ENCODE measurements around the gene TUBA3E. TPM values are rescaled to one million over a fixed set of nuclear protein-coding genes. Genes with fewer than 3 reads are reported as not detected.
"Not testable (repeated sequence)": the region's sequence is repeated elsewhere in the genome, so short reads cannot be mapped to it uniquely, and the experiment has no call there.

The TUBA3E gene
- total RNA-seq, 2 experiments from 2014 or later = not detected

DNA sequence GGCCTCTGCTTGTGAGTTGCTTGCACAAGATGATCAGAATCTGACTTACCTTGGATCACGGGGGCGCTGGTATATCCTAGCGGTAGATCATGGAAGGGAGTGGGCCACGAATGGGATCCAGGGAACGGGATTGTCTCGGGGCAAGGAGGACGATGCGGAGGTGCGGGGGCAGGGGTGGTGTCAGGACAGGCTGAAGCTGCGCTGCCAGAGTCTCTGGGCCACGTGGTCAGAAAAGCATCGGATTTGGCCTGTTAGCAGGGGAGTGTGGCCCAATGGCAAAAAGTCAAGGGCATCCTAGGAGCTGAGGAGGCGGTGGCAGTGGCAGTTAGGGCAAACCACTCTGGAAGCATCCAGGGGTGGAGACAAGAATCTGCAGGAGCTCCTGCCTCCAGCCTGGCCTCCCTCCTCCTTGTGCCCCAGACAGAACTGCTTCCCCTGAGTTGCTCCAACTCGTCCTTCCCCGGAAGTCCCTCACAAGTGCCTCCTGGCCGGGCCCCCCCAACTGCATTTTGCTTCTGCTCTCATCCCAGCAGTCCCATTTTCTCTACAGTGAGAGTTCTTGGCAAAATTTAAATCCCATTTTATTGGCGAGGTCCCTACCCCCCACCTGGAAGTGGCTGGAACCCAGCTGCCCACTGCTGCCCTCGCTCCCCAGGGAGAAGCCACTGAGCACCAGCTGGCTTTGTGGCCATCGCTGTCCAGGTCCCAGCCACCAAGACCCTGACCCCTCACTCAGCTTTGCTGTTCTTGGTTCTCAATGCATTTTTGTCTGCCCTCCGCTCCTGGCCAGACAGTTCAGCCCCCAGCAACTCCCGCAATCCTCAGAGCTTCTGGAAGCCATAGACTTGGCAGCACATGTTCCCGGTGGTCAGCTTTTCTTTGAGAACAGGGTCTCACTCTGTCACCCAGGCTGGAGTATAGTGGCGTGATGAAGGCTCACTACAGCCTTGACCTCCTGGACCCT lies 47.8 kb downstream of the TUBA3E start:
- TF ChIP-seq EZH2phosphoT487 (IDR thresholded peaks at IDR 0.05; ENCODE audit: borderline replicate concordance, low read depth, low read length) (no peak), CTCF (conservative IDR thresholded peaks at IDR 0.05; ENCODE audit: low read length) (no peak)
- no TSS peak for BruUV-seq (replicated peaks)
- H3K9me3 ChIP-seq (ENCODE audit: low read length) = no peaks in the 10 kb centered on the region
- DNase-seq (ENCODE audit: low spot score) = no peak
- intact Hi-C loops (cut with micrococcal nuclease; ENCODE audit: unreplicated experiment) = no loop called here
- POLR2A ChIA-PET = interaction anchor here (0.6 kb wide), 1 partner anchor 1914 kb away, joined by 3 read pairs; no protein-coding TSS in a partner anchor
- CTCF ChIA-PET (ENCODE audit: unreplicated experiment) = no interaction called here
- no peaks in the 10 kb centered on the region for H3K79me2 ChIP-seq (ENCODE audit: insufficient read depth, low read depth, low read length)
- peaks cover 20% of the 10 kb centered on the region for H3K36me3 ChIP-seq (ENCODE audit: insufficient read depth, low read length)
- H2AFZ ChIP-seq (ENCODE audit: low read length) = no peak overlapping the region
- H3K4me3 ChIP-seq (ENCODE audit: low read depth, low read length, poor library complexity, severe bottlenecking) = no peak overlapping the region
- H3K27ac ChIP-seq (ENCODE audit: low read depth, low read length, poor library complexity, severe bottlenecking) = no peak overlapping the region
- no peaks in the 10 kb centered on the region for H4K20me1 ChIP-seq (ENCODE audit: insufficient read depth, low read length)
- H3K9me2 ChIP-seq (ENCODE audit: insufficient read depth, low read length) = no peaks in the 10 kb centered on the region
- H3K4me1 ChIP-seq (ENCODE audit: insufficient read depth, low read length, poor library complexity, severe bottlenecking) = peaks cover 2% of the 10 kb centered on the region
- no peak overlapping the region for H3K4me2 ChIP-seq (ENCODE audit: low read length)

DNA sequence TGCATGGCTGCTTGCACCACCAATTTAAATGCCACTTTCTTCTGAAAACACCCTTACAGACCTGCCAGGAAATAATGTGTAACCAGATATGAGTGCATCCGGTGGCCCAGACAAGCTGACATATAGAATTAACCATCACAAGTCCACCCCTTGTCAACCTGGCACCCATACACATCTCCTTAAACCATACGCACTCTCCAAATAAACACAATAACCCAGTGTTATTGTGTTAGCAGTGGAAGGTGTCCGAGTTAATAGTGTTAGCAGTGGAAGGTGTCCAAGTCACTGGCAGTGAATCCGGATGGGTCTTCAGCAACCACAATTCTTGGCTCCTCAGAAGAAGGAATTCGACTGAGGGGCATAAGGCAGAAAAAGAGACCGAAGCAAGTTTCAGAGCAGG lies 49.7 kb downstream of the TUBA3E start:
- H3K4me3 ChIP-seq (ENCODE audit: low read depth, low read length, poor library complexity, severe bottlenecking); DNase-seq (ENCODE audit: low spot score); CTCF ChIA-PET (ENCODE audit: unreplicated experiment); H3K9me3 ChIP-seq (ENCODE audit: low read length); H2AFZ ChIP-seq (ENCODE audit: low read length); H3K27ac ChIP-seq (ENCODE audit: low read depth, low read length, poor library complexity, severe bottlenecking); H3K9me2 ChIP-seq (ENCODE audit: insufficient read depth, low read length); H3K4me1 ChIP-seq (ENCODE audit: insufficient read depth, low read length, poor library complexity, severe bottlenecking); H3K4me2 ChIP-seq (ENCODE audit: low read length); BruUV-seq (replicated peaks); H4K20me1 ChIP-seq (ENCODE audit: insufficient read depth, low read length); H3K79me2 ChIP-seq (ENCODE audit: insufficient read depth, low read depth, low read length): not testable (repeated sequence)
- intact Hi-C loops (cut with micrococcal nuclease; ENCODE audit: unreplicated experiment) = loop anchor here (5.0 kb wide), 1 partner anchor 34 kb away; the partner anchor contains the start of genes MZT2B and SMPD4
- peaks cover 11% of the 10 kb centered on the region for H3K36me3 ChIP-seq (ENCODE audit: insufficient read depth, low read length)
- POLR2A ChIA-PET = interaction anchor here (0.5 kb wide), 1 partner anchor 33 kb away, joined by 3 read pairs; the partner anchor contains the start of gene SMPD4

- POLR2A ChIA-PET = interaction anchor here (1.2 kb wide), 1 partner anchor 11 kb away, joined by 3 read pairs; no protein-coding TSS in a partner anchor
- H3K9me3 ChIP-seq (ENCODE audit: low read length); H4K20me1 ChIP-seq (ENCODE audit: insufficient read depth, low read length); CTCF ChIA-PET (ENCODE audit: unreplicated experiment); H3K27ac ChIP-seq (ENCODE audit: low read depth, low read length, poor library complexity, severe bottlenecking); BruUV-seq (replicated peaks); H3K36me3 ChIP-seq (ENCODE audit: insufficient read depth, low read length); H3K79me2 ChIP-seq (ENCODE audit: insufficient read depth, low read depth, low read length); H3K4me1 ChIP-seq (ENCODE audit: insufficient read depth, low read length, poor library complexity, severe bottlenecking); H3K9me2 ChIP-seq (ENCODE audit: insufficient read depth, low read length): not testable (repeated sequence)
- Histone ChIP-seq H2AFZ (ENCODE audit: low read length) (0 out of 2 replicates have a peak within 1 kb of the TSS, but pooled peaks have one; percentile 54), H3K4me3 (ENCODE audit: low read depth, low read length, poor library complexity, severe bottlenecking) (peak within 1 kb of the TSS; percentile 58), H3K4me2 (ENCODE audit: low read length) (peak within 1 kb of the TSS; percentile 63)
- intact Hi-C loops (cut with micrococcal nuclease; ENCODE audit: unreplicated experiment) = loop anchor here (5.0 kb wide), 1 partner anchor 37 kb away; the partner anchor contains the start of genes MZT2B and SMPD4
- DNase-seq (ENCODE audit: low spot score) = peak; percentile 47
Measured at GRCh38 chr2:130145006-130145414, 53.2 kb downstream of the TUBA3E start, which contains the start of gene CCDC74B. TSS of gene CCDC74B (minus strand) at chr2:130145112. CDS start at chr2:130144996, 116 bp downstream.

GRCh38 chr2:130143266-130144039 lies 54.8 kb downstream of the TUBA3E start:
- CTCF ChIA-PET (ENCODE audit: unreplicated experiment); BruUV-seq (replicated peaks); H3K36me3 ChIP-seq (ENCODE audit: insufficient read depth, low read length); H3K9me2 ChIP-seq (ENCODE audit: insufficient read depth, low read length); DNase-seq (ENCODE audit: low spot score); H3K27ac ChIP-seq (ENCODE audit: low read depth, low read length, poor library complexity, severe bottlenecking); H3K4me3 ChIP-seq (ENCODE audit: low read depth, low read length, poor library complexity, severe bottlenecking); H2AFZ ChIP-seq (ENCODE audit: low read length); intact Hi-C loops (cut with micrococcal nuclease; ENCODE audit: unreplicated experiment); H3K79me2 ChIP-seq (ENCODE audit: insufficient read depth, low read depth, low read length); H4K20me1 ChIP-seq (ENCODE audit: insufficient read depth, low read length); H3K4me1 ChIP-seq (ENCODE audit: insufficient read depth, low read length, poor library complexity, severe bottlenecking); POLR2A ChIA-PET; H3K9me3 ChIP-seq (ENCODE audit: low read length); H3K4me2 ChIP-seq (ENCODE audit: low read length): not testable (repeated sequence)

Data from OCI-LY7 (cell line).